Measurements from ENCODE around the gene PPP6R2. TPM values are rescaled to one million over a fixed set of nuclear protein-coding genes. Genes with fewer than 3 reads are reported as not detected.

PPP6R2 gene
- total RNA-seq, 1 donor from 2014 or later = 45.2 TPM

GRCh38 chr22:50312371-50312770 is 30.8 kb upstream of the PPP6R2 start:
- Histone ChIP-seq H3K27me3 (ENCODE audit: control insufficient read depth, insufficient read depth, low read length) (no peaks in the 10 kb centered on the region), H3K36me3 (ENCODE audit: control insufficient read depth, insufficient read depth, low read length) (no peaks in the 10 kb centered on the region), H3K4me3 (ENCODE audit: low read depth, low read length) (no peak overlapping the region)
- no peak for DNase-seq (ENCODE audit: low read depth)
- TF ChIP-seq CTCF (IDR thresholded peaks at IDR 0.05; ENCODE audit: insufficient read depth, low read length, poor library complexity, severe bottlenecking) = no peak

GRCh38 chr22:50313021-50313420 is 30.1 kb upstream of the PPP6R2 start:
- Histone ChIP-seq H3K36me3 (ENCODE audit: control insufficient read depth, insufficient read depth, low read length) (no peaks in the 10 kb centered on the region), H3K27me3 (ENCODE audit: control insufficient read depth, insufficient read depth, low read length) (no peaks in the 10 kb centered on the region), H3K4me3 (ENCODE audit: low read depth, low read length) (no peak overlapping the region)
- DNase-seq (ENCODE audit: low read depth) = no peak
- no peak for TF ChIP-seq CTCF (IDR thresholded peaks at IDR 0.05; ENCODE audit: insufficient read depth, low read length, poor library complexity, severe bottlenecking)

- H3K36me3 ChIP-seq (ENCODE audit: control insufficient read depth, insufficient read depth, low read length) = no peaks in the 10 kb centered on the region
- TF ChIP-seq CTCF (IDR thresholded peaks at IDR 0.05; ENCODE audit: insufficient read depth, low read length, poor library complexity, severe bottlenecking) = no peak
- no peak overlapping the region for H3K4me3 ChIP-seq (ENCODE audit: low read depth, low read length)
- H3K27me3 ChIP-seq (ENCODE audit: control insufficient read depth, insufficient read depth, low read length) = no peaks in the 10 kb centered on the region
- DNase-seq (ENCODE audit: low read depth) = no peak
Observed at GRCh38 chr22:50313600-50313999, 29.5 kb upstream of the PPP6R2 start.

- no peaks in the 10 kb centered on the region for H3K36me3 ChIP-seq (ENCODE audit: control insufficient read depth, insufficient read depth, low read length)
- no peak for TF ChIP-seq CTCF (IDR thresholded peaks at IDR 0.05; ENCODE audit: insufficient read depth, low read length, poor library complexity, severe bottlenecking)
- no peak overlapping the region for H3K4me3 ChIP-seq (ENCODE audit: low read depth, low read length)
- peaks cover 3% of the 10 kb centered on the region for H3K27me3 ChIP-seq (ENCODE audit: control insufficient read depth, insufficient read depth, low read length)
- no peak for DNase-seq (ENCODE audit: low read depth)
Observed at GRCh38 chr22:50314081-50314454, 29.1 kb upstream of the PPP6R2 start.

- Histone ChIP-seq H3K36me3 (ENCODE audit: control insufficient read depth, insufficient read depth, low read length) (no peaks in the 10 kb centered on the region), H3K27me3 (ENCODE audit: control insufficient read depth, insufficient read depth, low read length) (peaks cover 3% of the 10 kb centered on the region), H3K4me3 (ENCODE audit: low read depth, low read length) (no peak overlapping the region)
- TF ChIP-seq CTCF (IDR thresholded peaks at IDR 0.05; ENCODE audit: insufficient read depth, low read length, poor library complexity, severe bottlenecking) = no peak
- DNase-seq (ENCODE audit: low read depth) = no peak
Observed at GRCh38 chr22:50314455-50315288, 28.5 kb upstream of the PPP6R2 start.

Data from kidney epithelial cell (primary cell).